GM04503 (cell line): Measurements from ENCODE around the gene HOXA5.

Experiments
- DNase-seq: peaks from one replicate; pipeline ENCODE4 v3.0.0-alpha.2; 2012; ENCODE audit warnings: low read depth

Gene HOXA5

GRCh38 chr7:27117887-27118491 lies 25.5 kb downstream of the HOXA5 start:
- DNase-seq: no peak

DNA sequence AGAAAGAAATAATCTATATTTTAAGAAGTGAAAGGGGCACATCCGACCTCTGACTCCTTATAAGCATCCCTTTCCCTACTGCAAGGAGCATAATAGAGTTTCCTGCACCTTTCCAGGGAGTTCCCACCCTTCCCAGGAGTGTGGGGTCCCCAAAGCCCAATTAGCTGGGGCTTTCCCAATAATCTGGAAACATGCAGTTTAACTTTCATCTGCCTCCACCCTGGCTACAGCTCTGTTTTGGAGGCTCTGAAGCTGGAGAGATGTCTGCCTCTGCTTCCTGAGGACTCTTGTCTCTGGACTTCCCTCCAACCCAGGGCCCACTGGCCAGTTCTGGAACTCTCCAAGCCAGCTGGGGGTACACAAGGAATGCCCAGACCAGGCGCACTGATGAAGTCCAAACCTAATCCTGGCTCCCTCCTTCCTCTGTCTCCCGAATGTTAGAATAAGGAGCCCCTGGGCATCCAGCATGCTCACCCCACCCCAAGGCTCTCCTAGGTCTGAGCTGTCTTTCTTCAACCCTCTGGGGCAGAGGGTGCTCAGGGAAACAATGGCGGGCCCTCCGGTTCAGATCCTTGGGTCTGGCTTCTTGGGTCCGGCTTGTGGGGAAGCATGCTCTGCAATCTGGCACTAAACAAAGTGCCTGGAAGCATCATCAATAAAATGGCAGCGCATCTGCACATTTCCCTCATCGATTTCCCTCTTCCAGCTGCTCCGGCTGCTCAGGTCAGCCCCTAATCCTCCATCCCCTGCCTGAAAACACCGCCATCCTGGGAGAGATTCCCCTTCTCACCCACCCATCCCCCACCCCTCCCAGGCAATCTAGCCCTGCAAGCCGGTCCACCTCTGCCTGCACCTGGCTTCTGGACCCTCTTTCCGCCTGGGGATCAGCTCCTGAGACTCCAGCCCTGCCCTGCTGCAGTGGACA lies 26.3 kb downstream of the HOXA5 start:
- DNase-seq: no peak

DNA sequence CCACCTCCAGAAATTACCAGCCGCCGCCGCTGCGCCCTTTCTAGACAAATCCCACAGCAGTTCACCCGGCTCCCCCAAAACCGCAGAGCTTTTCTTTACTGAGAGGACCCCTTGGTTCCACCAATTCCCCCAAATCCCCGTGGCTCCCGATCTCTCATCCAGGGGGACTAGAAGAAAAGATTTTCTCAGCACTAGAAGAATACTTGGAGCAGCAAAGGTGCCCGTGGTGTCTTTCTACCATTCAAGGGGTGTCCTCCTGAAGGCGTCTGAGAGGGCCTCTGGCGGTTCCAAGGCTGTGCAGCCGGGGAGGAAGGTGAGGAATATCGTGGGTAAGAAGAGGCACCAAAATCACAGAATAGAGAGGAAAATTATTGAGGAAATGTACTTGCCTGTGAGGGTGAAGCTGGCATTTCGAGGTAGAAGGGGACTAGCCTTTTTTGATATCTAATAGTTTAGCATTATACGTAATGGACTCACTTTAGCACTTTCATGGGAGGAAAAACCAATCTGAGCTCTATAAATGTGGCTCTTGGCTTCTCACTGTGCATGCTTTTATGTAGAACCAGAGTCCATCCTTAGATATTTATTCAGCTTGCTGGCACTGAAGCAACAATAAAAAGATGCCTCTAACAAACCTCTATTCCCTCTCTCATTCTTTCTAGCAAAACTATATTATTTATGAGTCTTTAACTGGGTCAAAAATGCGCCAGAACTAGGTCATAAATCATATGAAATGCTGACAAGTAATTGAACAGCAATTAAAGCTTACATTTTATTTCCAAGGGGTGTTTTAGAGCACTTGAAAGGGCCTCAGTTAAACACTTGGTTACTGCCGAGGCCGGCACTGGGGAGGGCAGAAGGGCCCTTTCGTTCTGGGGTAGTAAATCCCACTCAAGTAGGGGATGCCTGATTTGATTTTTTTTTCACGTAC lies 27.2 kb downstream of the HOXA5 start:
- no peak for DNase-seq

GRCh38 chr7:27115221-27116026 lies 28.1 kb downstream of the HOXA5 start:
- no peak for DNase-seq

DNA sequence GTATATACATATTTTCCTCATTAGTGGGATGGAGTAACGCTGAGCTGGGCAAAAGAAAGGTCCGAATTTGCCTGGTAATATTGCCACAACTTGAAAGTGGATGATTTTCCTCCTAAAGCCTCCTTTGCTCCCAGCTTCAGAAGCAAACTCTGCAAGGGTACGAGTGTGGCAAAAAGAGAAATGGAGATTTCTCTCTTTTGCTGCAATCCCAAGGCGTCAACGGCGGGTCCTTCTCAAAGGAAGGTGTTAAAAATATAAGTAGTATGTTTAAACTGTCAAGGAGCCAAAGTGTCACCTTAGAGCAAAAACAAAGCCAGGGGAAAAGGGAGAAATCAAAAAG lies 28.6 kb downstream of the HOXA5 start:
- no peak for DNase-seq

DNA sequence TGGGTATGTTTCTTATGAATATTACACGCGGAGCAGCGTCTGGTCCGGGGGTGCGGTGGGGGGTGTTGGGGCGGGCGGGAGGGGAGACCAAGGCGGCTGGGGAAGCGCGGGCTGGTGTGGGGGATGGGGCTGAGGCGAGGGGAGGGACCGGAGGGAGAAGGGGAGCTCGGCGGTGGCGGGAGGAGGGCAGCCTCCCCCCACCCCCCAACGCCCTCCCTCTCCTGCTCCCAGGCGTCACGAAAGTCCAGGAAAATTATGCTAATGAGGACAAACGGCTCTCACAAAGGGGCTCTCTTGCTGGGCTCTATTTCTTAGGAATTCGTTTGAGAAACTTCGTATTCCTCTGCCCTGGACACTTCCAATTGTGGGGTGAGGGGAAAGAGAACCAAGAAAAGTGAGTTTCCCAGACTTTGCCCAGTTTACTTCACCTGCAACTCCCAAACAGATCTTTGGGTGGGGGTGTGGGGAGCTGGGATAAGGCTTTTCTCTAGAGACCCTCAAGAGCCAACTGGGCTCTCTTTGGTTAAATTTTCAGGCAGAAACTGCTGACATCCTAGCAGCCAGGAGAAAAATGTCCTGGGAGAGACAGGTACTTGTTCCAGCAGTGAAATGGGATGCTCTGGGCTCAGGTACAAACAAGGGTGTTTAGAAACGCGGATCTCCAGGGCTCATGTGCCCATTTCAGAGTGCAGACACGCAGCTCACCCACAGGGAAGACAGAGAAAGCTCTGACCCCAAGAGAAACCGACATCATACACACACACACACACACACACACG lies 29.3 kb downstream of the HOXA5 start:
- DNase-seq: no peak

DNA sequence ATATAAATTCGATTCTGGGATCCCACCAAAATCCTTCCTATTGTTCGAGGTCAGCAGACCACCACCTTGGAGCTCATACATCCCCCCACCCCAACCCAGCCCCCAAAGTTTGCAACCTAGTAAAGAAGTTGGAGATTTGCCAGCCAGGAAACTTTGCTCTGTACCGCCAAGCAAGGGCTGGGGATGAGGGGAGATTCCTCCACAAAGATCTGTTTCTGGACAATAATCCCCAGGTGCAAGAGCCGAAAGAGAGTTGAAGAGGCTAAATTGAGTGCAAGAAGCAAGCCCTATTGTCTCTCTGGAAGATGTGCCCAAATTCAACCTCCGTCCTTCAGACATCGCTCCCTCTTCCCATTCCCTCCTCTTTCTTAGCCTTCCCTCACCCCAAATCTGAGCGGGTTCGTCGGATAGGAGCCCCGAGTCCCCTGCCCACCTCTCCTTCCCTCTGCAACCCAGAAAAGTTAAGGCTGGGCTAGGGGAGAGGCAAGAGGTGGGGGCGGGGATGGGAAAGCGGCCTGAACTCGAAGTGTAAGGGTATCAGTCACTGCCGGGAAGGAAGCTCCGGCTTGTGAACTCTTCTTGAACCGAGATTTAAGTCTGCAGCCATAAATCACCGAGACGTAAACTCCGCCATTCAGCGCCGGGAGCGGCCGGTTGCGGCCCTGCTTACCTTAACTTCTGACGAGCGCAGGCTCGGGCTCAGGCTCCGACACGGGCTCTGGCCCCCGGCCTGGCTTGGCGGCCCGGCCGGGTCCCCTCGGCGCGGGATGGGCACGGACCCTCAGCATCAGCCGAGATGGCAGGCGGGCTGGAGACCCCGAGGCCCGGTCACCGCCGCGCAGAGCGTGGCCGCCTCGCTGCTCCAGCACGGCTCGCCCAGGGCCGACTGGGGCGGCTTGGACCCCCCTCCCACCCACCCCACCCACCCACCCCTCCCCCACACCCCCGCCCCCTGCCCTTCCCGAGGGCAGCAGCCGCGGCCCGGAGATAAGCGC lies 30.2 kb downstream of the HOXA5 start:
- no peak for DNase-seq

DNA sequence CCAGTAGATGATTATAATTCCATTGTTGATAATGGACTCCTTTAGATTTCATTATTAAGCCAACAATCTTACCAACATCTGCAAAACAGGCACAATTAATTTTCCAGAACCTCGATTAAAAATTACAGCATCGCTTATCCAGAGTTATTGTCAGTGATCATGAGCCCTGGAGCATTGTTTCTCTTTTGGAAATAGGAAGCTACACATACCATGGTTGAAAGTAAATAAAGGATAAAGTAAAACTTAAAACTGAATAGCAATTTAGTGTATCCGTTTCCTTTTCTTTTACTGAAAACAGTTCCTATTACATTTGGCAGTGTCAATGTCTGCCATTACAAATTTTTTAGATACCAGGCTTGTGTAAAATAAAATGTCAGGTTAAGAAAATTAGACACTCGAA lies 31.1 kb downstream of the HOXA5 start:
- DNase-seq: no peak

GRCh38 chr7:27111751-27112277 lies 31.7 kb downstream of the HOXA5 start:
- DNase-seq: no peak

DNA sequence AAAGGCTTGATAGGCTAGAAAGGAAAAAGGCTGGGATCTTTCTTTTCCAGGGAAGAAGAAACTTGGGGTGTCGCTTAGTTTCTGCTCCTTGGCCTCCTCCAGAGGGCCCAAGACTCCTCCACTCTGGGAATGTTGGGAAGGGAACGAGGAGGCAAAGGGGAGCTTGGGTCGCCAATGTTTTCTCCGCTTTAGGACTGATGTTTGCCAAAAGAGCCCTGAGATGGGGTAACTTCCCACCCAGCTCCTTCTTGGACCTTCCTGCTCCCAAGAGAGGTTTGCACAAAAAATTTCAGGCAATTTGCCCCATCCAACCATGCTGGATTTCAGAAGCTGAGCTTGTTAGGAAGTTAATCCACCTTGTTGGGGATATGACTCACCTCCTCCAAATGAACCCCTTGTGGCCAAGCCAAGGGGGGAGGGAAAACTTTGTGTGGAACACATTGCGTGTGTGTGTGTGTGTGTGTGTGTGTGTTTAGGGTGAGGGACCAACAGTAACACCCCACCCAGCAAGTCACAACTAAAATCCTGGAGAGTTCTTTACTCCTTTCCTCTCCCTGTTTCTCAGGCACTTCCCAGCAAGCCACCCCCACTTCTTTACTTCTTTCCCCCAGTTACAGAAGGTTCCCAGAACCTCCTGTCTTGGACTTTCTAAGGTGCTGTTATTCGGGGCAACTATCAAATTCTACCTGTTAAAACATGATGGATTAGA lies 32.3 kb downstream of the HOXA5 start:
- DNase-seq: no peak

GRCh38 chr7:27110186-27111031 lies 33.1 kb downstream of the HOXA5 start:
- no peak for DNase-seq

DNA sequence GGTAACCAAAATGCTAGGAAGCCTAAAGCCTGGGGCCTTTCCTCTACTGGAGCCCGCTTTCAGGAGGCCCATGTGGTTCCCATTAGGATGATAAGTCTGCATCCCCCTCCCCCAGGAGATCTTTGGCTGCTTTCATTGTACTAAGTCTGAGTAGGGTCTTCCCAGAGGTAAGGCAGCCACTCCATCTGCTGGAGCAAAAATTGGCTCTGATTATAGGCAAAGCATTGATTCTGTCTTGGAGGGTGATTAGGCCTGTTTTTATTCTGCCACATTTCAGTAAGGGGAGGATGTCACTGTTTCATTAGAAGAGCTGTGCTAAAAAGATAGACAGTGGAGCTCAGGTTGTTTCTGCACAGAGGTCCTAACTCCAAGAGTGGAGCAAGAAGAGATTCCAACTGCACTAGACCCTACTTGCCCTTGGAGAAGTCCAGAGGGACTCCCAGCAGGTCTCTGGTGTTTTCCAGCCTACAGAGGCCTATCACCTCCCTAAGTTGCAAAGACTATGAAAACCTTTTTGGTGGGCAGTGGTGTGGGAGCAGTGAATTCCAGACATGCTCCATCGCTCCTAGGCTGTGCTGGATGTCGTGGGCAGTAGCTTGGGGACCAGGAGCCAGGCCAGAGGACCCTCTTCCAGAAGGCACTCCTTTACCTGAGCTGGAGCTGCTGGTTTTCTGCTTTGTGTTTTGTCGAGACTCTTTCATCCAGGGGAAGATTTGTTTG lies 33.9 kb downstream of the HOXA5 start:
- DNase-seq: no peak

DNA sequence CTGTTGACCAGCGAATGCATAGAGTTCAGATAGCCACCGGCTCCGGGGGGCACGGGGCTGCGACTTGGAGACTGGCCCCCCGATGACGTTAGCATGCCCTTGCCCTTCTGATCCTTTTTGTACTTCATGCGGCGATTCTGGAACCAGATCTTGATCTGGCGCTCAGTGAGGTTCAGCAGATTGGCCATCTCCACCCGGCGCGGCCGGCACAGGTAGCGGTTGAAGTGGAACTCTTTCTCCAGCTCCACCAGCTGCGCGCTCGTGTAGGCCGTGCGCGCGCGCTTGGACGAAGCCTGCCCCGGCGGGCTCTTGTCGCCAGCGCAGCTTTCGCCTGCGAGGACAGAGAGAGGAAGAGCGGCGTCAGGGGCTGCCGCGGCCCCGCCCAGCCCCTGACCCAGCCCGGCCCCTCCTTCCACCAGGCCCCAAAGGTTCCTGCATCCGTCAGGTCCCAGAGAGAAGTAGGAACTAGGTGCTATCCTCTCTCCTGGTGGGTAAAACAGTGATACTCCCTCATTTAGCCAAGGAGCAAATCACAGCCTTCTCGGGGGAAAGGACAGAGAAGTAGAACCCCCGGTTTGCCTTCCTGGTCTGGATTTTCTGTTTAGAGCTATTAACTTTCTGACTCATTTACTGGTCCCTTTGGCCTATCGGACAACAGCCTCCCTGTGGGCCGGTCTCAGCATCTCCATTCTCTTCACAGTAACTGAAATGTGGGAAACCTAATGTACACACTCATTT lies 34.9 kb downstream of the HOXA5 start:
- DNase-seq: no peak

DNA sequence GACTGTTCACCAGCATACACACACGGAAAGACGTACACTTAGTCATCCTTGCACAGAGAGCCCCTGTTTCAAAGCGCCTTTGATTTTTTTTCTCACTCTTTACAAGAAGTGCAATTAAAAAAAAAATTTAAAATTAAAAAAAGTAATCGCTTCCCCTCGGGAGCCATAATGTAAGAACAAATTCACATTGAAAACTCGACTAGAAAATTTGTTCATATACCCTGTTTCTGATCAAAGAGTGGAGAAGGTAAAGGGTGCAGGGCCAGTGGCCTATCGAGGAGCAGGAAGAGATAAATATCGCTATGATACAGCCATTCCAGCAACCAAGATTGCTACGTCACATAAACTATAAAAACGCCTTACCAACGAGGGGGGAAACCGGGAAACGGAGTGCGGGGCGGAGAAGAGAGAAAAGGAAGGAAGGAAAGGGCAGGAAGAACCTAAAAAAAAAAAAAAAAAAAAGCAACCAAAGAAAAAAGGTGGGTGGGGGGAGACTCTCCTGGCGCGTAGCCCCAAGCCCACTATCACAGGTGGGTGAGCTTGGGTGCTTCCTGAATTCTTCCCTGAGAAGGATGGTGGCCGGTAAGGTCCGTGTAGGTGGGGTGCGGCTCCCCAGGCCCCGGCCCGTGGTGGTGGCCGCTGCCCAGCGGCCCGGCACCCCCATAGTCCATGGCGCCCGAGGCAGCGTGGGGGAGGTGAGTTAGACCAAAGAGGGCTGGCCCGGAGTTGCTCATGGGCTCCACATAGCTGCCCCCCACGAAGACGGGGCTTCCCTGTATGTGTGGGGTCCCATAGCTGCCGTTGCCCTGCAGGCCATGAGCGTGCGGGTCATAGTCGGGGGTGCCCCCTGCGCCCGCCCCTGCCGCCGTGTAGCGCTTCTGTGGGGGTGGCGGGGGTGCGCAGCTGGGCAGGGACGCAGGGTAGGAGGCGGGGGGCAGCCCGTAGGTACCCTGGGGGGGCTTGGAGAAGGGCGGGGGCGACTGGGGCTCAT lies 35.8 kb downstream of the HOXA5 start:
- no peak for DNase-seq

- DNase-seq: no peak
Measured at GRCh38 chr7:27106901-27107240, 36.6 kb downstream of the HOXA5 start.
